CD4-positive, alpha-beta T cell treated with Interleukin-17A for 1 hour (primary cell): ENCODE data around the gene CCDC157.
"Not testable (repeated sequence)": the region's sequence is repeated elsewhere in the genome, so short reads cannot be mapped to it uniquely, and the experiment has no call there.

Experiments
- DNase-seq: peaks from one replicate; pipeline ENCODE4 v3.0.0-alpha.2; 2020

The CCDC157 gene

GRCh38 chr22:30326255-30326705, 30.5 kb upstream of the CCDC157 start:
- peak; percentile 27 for DNase-seq

GRCh38 chr22:30326706-30327362, 30.0 kb upstream of the CCDC157 start, which contains the start of gene TBC1D10A:
TSS of gene TBC1D10A (minus strand) at chr22:30326941. CDS start at chr22:30326881, 60 bp downstream.
- DNase-seq: peak; percentile 95

- DNase-seq: no peak
These were observed 28.9 kb upstream of the CCDC157 start for GRCh38 chr22:30327864-30328345.

GRCh38 chr22:30328466-30329049, 28.2 kb upstream of the CCDC157 start:
- DNase-seq: no peak

- no peak for DNase-seq
These were observed 24.3 kb upstream of the CCDC157 start for GRCh38 chr22:30332551-30332950.

- no peak for DNase-seq
These were observed 23.7 kb upstream of the CCDC157 start for GRCh38 chr22:30332994-30333706.

GRCh38 chr22:30333707-30334087, 23.1 kb upstream of the CCDC157 start:
- DNase-seq: no peak

- DNase-seq: no peak
These were observed 22.2 kb upstream of the CCDC157 start for GRCh38 chr22:30334646-30335045.

GRCh38 chr22:30335236-30335635, 21.6 kb upstream of the CCDC157 start:
- DNase-seq: no peak

GRCh38 chr22:30336752-30337460, 19.9 kb upstream of the CCDC157 start:
- no peak for DNase-seq

GRCh38 chr22:30337461-30337778, 19.4 kb upstream of the CCDC157 start:
- DNase-seq: no peak

- not testable (repeated sequence) for DNase-seq
These were observed 18.5 kb upstream of the CCDC157 start for GRCh38 chr22:30338341-30338740.

GRCh38 chr22:30338802-30339201, 18.0 kb upstream of the CCDC157 start:
- DNase-seq: no peak

- no peak for DNase-seq
These were observed 15.7 kb upstream of the CCDC157 start for GRCh38 chr22:30340911-30341685.

GRCh38 chr22:30344447-30345200, 12.2 kb upstream of the CCDC157 start:
- DNase-seq: peak; percentile 43

GRCh38 chr22:30347255-30347892, 9.4 kb upstream of the CCDC157 start:
- DNase-seq: no peak

- no peak for DNase-seq
These were observed 8.4 kb upstream of the CCDC157 start for GRCh38 chr22:30348404-30348803.

GRCh38 chr22:30348809-30349208, 8.0 kb upstream of the CCDC157 start:
- DNase-seq: no peak

GRCh38 chr22:30351226-30351625, 5.6 kb upstream of the CCDC157 start:
- DNase-seq: no peak

- DNase-seq: no peak
These were observed 2.2 kb upstream of the CCDC157 start for GRCh38 chr22:30354644-30355043.

- DNase-seq: no peak
These were observed 396 bp downstream of the CCDC157 start for GRCh38 chr22:30357236-30357570.
